GM18505 (cell line): Measurements from ENCODE around the gene LRFN2.

Experiments used
- ATAC-seq: cut with Tn5 transposase; IDR thresholded peaks from one replicate; pipeline ENCODE4 v1.9.1; 2021; ENCODE audit not compliant: unreplicated experiment
- POLR2A ChIP-seq: IDR thresholded peaks from 4 replicates; pipeline ENCODE4 v1.6.1; 2011; ENCODE audit warnings: borderline replicate concordance; ENCODE audit not compliant: insufficient read depth, insufficient read length; ENCODE audit errors: extremely low read depth

The LRFN2 gene

GRCh38 chr6:40577672-40578071, 9.5 kb downstream of the LRFN2 start:
- TF ChIP-seq POLR2A = no peak
- ATAC-seq = no peak

- no peak for ATAC-seq
- TF ChIP-seq POLR2A = no peak
These were observed 13.9 kb downstream of the LRFN2 start for GRCh38 chr6:40573221-40573620.

GRCh38 chr6:40569162-40569910, 17.8 kb downstream of the LRFN2 start:
- TF ChIP-seq POLR2A = no peak
- ATAC-seq = no peak

- no peak for TF ChIP-seq POLR2A
- no peak for ATAC-seq
These were observed 19.0 kb downstream of the LRFN2 start for GRCh38 chr6:40568062-40568708.

GRCh38 chr6:40563111-40563510, 24.1 kb downstream of the LRFN2 start:
- ATAC-seq = no peak
- TF ChIP-seq POLR2A = no peak

- no peak for ATAC-seq
- TF ChIP-seq POLR2A = no peak
These were observed 28.1 kb downstream of the LRFN2 start for GRCh38 chr6:40559056-40559455.

DNA sequence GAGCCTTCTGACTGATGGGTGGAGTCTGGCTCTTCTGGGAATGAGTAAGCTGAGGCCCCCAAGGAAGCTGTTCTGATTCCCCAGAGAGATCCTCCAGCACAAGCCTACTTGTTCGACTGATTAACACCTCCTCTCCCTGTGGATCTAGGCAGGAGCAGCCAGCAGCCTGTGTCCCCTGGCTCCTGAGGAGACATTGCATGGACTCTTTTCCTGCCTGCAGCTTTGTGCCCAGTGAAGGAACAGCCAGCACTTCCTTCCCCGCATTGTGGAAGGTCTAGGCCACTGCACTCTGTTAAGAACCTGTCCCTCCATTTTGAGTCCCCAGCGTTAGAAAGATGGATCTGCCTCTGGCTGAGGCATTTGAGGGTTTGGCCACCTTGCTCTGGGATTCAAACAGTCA, 29.1 kb downstream of the LRFN2 start:
- ATAC-seq = no peak
- no peak for TF ChIP-seq POLR2A

DNA sequence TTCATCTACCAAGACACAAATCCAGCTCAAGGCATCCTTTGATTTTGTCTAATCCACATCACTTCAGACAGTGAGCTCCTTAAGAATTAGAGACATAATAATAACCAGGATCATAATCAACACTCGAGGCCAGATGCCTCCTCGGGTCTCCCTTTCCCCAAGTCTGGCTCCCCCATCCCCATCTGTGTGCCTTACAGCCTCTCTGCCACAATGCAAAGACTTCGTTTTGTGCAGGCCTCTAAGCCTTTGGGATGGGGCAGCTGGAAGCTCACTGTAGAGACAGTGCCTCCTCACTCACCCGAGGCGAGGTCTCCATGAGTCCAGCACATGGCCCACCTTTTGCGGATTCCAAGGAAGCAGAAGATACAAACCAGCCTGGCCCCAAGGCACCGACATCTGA, 30.3 kb downstream of the LRFN2 start:
- TF ChIP-seq POLR2A = no peak
- no peak for ATAC-seq

DNA sequence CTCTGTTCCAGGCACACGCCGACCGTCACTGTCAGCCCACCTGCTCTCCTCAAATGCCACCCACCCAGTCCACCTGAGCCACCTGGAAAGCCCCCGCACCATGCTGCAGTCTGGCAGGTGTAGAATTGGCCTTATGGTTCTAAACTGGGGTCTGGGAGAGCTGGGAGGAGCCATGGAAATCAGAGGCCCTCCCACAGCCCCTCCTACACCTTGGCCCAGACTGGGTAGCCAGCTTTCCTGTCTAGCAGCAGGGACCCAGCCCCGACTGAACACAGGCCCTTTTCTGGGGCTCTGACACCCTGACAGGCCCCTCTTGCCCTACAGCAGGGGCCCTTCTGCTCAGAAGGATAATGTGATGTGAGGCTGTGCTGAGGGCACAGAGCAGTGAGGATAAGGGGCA, 31.1 kb downstream of the LRFN2 start:
- TF ChIP-seq POLR2A = no peak
- no peak for ATAC-seq

GRCh38 chr6:40555092-40555491, 32.1 kb downstream of the LRFN2 start:
- no peak for ATAC-seq

DNA sequence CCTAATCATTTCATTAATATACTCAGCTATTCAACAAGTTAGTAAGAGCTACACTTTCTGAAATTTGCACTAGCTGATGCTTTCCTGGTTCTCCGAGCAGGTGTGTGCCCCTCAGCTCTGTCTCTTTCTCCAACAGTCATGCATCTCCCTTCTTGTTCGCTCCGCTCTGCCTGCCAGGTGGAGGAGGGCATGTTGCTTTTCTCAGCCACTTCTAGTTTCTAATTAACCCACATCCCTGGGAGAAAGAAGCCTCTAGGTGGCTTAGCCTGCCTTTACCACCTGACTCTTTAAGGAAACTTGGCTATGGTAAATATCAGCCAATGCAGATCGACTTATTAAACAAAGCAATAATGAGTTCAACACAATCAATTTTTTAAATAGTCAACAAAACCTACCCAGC, 34.2 kb downstream of the LRFN2 start:
- TF ChIP-seq POLR2A = no peak
- ATAC-seq = no peak

More at GRCh38 chr6:40555092-40555491, 32.1 kb downstream of the LRFN2 start:
- no peak for TF ChIP-seq POLR2A

DNA sequence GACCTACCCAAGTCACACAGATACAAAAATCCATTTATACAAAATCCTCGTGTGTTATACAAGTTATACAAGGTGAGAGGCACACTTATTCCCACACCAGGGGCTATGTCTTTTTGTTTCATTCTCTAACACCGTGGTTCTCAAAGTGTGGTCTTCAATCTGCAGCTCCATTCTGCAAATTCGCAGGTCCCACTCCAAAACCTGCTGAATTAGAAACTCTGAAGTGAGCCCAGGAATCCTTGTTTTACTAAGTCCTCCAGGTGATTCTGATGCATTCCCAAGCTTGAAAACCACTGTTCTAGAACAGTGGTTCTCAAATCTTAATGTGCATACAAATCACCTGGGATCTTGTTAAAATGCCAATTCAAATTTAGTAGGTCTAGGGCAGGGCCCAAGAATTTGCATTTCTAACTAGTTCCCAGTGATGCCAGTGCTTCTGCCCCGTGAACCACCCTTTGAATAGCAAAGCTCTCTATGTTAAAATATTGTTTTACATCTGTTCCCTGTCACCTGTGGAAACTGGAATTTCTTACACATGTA, 35.1 kb downstream of the LRFN2 start:
- no peak for ATAC-seq
- TF ChIP-seq POLR2A = no peak

- ATAC-seq = no peak
- no peak for TF ChIP-seq POLR2A
These were observed 36.7 kb downstream of the LRFN2 start for GRCh38 chr6:40550202-40551101.
